Activated CD8-positive, alpha-beta memory T cell treated with anti-CD3 and anti-CD28 coated beads, Interleukin-2, amount 50 U/mL, for 48 hours (primary cell): ENCODE results near the gene SRMS.
"Not testable (repeated sequence)": the region's sequence is repeated elsewhere in the genome, so short reads cannot be mapped to it uniquely, and the experiment has no call there.

Experiments used
- DNase-seq: peaks from one replicate; pipeline ENCODE4 v3.0.0-alpha.2; 2020

The SRMS gene

GRCh38 chr20:63578224-63579016, 30.9 kb upstream of the SRMS start:
- no peak for DNase-seq

DNA sequence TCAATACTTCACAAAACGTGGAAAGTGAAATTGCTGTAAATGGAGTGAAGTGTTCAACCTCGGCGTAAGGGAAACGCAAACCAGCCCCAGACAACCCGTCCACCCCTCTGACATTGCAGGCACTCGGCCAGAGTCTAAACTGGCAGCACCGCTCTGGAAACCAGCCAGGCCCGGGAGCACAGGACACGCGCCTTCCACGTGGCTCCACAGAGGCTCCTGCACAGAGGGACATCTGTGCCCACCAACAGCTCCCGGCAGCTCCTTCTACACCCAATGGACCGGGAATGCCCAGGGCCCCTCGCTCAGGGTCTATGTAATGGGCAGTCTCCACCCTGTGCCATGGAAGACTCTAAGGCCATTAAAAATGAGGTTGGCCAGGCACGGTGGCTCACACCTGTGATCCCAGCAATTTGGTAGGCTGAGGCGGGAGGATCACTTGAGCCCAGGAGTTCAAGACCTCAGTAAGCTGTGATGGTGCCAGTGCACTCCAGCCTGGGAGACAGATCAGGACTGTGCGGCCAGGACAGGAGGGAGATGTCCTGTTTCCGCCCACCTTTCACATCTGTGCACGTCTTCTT, 29.9 kb upstream of the SRMS start:
- DNase-seq, result no peak

- DNase-seq, result no peak
These were observed 28.8 kb upstream of the SRMS start for GRCh38 chr20:63576311-63576710.

- no peak for DNase-seq
These were observed 27.5 kb upstream of the SRMS start for GRCh38 chr20:63574829-63575743.

- DNase-seq, result no peak
These were observed 26.7 kb upstream of the SRMS start, which contains the start of gene HELZ2 for GRCh38 chr20:63574156-63574828. TSS of gene HELZ2 (minus strand) at chr20:63574239. CDS start at chr20:63572385, 1,854 bp downstream.

GRCh38 chr20:63573647-63574131, 26.1 kb upstream of the SRMS start:
- DNase-seq, result no peak

- no peak for DNase-seq
These were observed 25.5 kb upstream of the SRMS start for GRCh38 chr20:63572788-63573646.

DNA sequence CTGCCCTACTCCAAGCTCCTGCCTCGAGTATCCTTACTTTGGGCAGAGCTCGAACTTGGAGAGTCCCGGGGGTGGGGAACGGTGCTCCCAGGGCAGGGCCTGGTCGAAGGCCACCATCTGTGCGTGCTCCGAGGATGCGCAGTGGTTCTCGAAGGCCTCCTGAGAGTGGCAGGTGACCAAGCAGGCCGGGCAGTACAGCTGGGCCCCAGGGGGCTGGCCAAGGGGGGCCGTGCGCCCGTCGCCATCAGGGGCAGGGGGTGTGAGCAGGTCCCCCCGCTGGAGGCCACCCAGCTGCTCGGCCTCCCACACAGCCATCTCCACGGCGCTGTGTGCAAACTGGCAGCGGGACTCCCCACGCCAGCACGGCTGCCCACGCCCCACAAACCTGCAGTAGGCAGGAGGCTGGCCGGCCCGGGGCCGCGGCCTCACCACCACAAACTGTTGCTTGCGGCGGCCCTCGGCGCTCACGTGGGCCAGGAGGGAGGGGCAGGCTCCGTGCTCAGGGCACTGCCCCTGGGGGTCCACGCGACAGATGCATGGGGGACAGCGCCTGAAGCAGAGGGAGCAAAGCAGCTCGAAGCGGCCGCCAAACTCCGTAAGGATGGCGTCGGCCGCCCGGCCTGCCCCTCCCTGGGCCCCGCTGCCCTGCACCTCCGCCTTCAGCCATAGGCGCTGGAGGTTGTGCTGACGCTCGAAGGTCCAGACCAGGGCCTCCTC, 24.7 kb upstream of the SRMS start:
- DNase-seq, result no peak

- DNase-seq, result not testable (repeated sequence)
These were observed 23.5 kb upstream of the SRMS start for GRCh38 chr20:63571087-63571478.

GRCh38 chr20:63570281-63571086, 22.9 kb upstream of the SRMS start:
- DNase-seq, result no peak

DNA sequence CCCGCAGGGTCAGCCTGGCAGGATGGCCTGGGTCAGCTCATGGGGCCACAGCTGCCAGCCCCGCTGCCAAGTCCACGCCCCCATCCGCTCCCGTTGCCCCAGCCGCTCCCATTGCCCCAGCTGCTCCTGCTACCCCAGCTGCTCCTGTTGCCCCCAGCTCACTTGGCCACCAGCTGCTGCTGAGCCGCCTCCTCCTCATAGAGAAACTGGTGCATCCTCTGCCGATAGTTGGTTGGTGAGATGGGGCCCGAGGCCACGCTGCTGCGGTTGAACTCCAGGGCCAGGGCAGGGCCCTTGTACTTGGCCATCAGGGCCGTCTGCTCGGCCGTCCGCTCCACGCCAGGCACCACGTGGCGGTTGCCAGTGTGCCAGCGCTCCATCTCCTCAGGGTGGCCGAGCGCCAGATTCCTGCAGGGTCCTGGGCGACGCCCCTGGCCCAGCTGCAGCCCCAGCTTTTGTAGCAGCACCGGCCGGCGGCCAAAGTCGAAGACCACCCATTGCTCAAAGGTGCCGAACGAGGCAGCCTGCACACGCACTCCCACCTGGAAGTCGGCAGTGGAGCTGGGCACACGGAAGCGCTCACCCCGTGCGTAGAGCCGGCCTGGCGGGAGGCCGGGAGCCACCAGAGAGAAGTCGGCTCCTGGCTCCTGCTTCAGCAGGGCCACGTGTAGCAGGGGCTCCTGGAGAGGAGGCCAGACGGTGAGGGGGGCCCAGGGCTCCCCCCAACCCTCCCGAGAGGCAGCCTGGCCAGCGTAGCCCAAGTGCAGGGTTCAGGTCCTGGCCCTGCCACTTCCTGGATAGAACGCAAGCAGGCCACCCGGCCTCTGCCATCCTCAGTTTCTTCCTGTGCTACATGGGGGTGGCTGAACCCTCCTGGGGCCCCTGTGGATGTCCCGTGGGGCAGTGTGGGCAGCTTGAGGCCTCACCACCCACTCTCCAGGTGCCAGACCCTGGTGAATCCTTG, 21.7 kb upstream of the SRMS start:
- DNase-seq, result no peak

DNA sequence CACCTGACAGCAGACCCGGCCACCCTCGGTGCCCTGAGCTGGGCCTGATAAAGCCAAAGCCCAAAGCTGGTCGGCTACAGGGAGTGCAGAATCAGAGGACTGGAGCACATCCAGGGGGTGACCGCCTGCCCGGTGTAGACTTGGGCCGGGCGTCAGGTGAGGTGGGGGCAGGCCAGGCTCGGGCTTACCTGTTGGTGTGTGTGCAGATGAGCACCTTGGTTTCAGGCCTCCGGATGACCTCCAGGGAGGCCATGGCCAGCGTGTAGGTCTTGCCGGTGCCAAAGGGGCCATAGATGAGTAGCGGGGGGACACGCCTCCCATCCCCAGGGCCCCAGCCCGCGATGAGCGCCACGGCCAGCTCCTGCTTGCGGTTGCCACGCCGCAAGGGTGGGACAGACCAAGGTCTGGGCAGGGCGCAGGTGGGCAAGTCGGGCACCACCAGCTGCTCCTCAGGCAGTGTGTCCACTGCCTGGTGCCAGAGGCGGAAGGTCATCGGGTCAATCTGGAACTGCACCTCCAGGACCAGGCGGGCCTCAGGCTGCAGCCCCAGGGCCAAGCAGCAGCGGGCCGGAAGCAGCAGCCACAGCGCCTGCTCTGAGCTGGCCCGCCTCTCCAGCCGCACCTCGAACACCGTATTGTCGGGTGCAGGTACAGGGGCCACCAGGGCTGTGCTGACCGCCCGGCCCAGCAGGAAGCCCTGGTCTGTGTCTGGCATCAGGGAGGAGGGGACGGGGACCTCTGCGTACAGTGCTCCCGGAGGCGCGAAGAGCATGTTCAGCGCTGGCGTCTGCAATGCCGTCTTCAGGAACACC, 20.8 kb upstream of the SRMS start:
- DNase-seq, result no peak

DNA sequence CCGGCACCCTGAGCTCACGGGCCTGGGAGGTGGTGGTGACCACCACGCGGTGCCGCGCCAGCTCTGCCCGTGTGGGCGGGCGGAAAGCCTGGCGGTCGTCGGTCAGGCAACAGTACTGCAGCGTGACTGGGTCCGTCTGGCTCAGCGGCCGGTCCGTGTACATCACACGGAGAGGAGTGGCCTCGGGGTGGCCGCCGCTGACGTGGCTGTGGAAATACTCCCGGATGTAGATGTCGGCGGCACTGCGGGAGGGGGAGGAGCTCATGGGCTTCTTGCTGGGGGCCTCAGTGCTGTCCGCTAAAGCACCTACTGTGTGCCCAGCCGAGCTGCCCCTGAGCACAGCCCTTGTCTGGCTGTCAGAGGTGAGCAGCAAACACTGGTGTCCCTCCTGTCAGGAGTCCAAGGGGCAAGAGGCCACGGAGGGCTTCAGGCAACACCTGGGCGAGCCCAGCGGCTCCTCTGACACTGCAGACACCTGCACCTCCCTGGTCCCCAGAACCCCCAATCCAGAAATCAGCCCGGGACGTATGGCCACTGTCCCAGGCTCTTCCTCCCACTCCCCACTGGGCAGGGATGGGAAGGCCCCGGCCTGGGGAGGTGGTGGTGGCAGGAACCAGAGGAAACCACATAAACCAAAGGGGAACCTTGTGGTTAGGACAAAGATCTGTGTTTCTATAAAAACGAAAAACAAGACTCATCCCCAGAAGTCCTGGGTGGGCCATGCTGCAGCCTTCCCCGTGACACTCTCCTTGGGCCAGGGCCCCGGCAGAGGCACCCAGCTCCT, 20.0 kb upstream of the SRMS start:
- DNase-seq, result peak; percentile 78

DNA sequence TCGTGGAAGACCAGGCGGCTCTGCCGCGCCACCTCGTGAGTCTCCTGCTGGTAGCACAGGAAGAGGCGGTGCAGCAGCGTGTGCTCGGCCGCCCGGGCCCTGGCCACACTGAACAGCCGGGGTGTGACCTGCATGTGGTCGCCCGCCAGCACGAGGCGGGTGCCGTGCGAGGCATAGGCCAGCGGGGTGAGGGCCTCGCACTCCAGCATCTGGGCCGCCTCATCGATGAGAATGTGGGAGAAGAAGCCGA, 19.5 kb upstream of the SRMS start:
- no peak for DNase-seq

GRCh38 chr20:63566395-63567135, 19.0 kb upstream of the SRMS start:
- no peak for DNase-seq

- DNase-seq, result no peak
These were observed 18.3 kb upstream of the SRMS start for GRCh38 chr20:63565699-63566335.
